HG03196 (cell line): Measurements from ENCODE around the gene C6orf47.

ENCODE experiments used
- ATAC-seq: cut with Tn5 transposase; IDR thresholded peaks from one replicate; pipeline ENCODE4 v1.9.1; 2021; ENCODE audit not compliant: unreplicated experiment

Gene C6orf47

GRCh38 chr6:31661262-31662123, 915 bp upstream of the C6orf47 start:
- no peak for ATAC-seq

- ATAC-seq, result no peak
These were observed 763 bp downstream of the C6orf47 start for GRCh38 chr6:31659649-31660380.

GRCh38 chr6:31658983-31659648, 1.5 kb downstream of the C6orf47 start:
- no peak for ATAC-seq

- ATAC-seq, result no peak
These were observed 2.4 kb downstream of the C6orf47 start for GRCh38 chr6:31658158-31658688.

- no peak for ATAC-seq
These were observed 3.0 kb downstream of the C6orf47 start for GRCh38 chr6:31657406-31658157.

- no peak for ATAC-seq
These were observed 5.0 kb downstream of the C6orf47 start, which contains the start of gene APOM for GRCh38 chr6:31655349-31656237. Gene APOM, plus strand, starts transcription at chr6:31655894. Its CDS starts 73 bp downstream, at chr6:31655967.

- ATAC-seq, result no peak
These were observed 5.8 kb downstream of the C6orf47 start for GRCh38 chr6:31654574-31655348.

- ATAC-seq, result peak; percentile 64
These were observed 7.5 kb downstream of the C6orf47 start for GRCh38 chr6:31652925-31653724.

GRCh38 chr6:31651602-31652191, 8.9 kb downstream of the C6orf47 start:
- peak; percentile 26 for ATAC-seq

GRCh38 chr6:31645325-31645724, 15.3 kb downstream of the C6orf47 start:
- no peak for ATAC-seq

- no peak for ATAC-seq
These were observed 16.6 kb downstream of the C6orf47 start for GRCh38 chr6:31643818-31644454.

- ATAC-seq, result no peak
These were observed 17.6 kb downstream of the C6orf47 start for GRCh38 chr6:31642798-31643570.

- no peak for ATAC-seq
These were observed 19.2 kb downstream of the C6orf47 start for GRCh38 chr6:31641370-31641769.

- ATAC-seq, result no peak
These were observed 20.0 kb downstream of the C6orf47 start for GRCh38 chr6:31640612-31641011.

GRCh38 chr6:31639449-31639861, 21.1 kb downstream of the C6orf47 start:
- no peak for ATAC-seq

- ATAC-seq, result no peak
These were observed 21.5 kb downstream of the C6orf47 start for GRCh38 chr6:31639043-31639442.
